GM18867 (cell line): ENCODE data around the gene AKT1.

Source experiments
- ATAC-seq: cut with Tn5 transposase; IDR thresholded peaks from one replicate; pipeline ENCODE4 v1.9.1; 2021; ENCODE audit warnings: mild to moderate bottlenecking, moderate library complexity; ENCODE audit not compliant: unreplicated experiment

The AKT1 gene

DNA sequence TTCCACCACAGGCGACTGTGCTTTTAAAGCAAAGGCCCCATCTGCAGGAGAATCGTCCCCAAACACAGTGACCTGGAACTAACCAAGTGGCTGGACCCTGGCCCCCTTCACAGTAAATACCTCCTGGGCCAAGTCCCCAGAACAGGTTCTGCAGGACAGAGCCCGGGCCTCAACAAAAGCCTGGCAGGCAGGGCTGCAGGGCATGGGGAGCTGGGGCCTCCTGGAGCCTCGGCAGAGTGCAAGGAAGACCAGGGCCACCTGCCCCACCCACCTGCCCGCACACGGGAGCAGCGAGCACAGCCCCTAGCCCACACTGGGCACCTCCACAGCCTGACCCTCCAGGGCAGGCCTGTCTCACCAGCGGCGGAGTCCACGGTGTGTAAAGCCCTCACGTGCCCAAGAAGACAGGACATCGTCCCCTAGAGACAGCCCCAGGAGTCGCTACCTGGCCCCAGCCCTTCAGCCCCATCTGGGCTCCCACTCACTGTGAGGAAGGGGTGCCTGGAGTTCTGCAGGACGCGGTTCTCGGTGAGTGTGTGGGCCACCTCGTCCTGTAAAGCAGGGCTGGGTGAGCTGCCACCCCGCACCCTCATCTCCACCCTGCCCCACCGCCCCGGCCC lies 21.0 kb downstream of the AKT1 start:
- ATAC-seq: no peak

DNA sequence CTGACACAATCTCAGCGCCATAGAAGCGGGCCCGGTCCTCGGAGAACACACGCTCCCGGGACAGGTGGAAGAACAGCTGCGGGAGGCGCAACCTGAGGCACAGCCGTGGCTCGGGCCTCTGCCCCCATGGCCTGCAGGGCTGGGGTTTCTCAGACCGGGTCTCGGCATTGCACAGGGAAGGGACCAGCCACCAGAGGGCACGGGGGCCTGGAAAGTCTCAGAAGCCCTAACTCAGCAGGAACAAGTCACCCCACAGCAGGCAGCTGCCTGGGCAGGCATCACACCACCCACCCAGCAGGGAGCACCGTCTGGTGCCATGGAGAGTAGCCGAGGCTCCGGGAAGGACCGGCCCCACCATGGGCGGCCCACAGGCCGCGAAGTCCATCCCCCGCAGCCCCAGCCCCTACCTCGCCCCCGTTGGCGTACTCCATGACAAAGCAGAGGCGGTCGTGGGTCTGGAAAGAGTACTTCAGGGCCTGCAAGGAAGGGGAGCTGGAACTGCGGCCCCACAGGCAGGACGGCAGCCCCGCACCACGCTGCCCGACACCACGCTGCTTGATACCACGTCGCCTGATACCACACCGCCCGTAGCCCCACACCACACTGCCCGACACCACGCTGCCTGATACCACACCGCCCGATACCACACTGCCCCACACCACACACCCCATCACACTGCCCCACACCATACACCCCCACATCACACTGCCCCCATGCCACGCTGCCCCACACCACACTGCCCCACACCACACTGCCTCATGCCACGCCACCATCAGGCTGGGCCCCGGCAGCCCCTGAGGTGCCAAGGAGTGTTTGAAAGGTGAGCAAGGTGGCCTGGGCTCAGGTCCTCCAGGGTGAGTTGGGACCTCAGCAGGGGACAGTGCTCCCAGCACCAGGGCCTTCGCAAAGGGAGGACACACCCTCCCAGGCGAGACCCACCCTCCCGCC lies 21.8 kb downstream of the AKT1 start:
- ATAC-seq: no peak

DNA sequence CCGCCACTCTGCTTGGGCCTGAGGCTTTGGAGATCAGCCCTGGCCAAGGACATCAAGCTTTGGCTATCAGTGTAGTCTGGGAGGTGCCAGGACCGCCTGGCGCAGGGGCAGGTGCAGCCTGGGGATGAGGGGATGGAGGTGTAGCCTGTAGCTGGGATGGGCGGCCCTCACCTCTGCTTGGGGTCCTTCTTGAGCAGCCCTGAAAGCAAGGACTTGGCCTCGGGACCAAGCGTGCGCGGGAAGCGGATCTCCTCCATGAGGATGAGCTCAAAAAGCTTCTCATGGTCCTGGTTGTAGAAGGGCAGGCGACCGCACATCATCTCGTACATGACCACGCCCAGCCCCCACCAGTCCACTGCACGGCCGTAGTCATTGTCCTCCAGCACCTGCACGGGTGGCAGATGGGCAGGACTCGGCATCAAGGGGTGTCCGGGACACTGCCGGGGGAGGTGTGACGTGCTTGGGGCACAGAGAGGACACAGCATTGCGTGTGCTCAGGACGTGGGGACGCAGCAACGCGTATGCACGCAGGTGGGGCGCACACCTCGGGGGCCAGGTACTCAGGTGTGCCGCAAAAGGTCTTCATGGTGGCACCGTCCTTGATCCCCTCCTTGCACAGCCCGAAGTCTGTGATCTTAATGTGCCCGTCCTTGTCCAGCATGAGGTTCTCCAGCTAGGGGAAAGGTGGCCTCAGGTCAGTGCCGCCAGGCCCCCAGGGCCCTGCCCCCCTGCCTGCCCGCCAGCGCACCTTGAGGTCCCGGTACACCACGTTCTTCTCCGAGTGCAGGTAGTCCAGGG lies 22.6 kb downstream of the AKT1 start:
- no peak for ATAC-seq

DNA sequence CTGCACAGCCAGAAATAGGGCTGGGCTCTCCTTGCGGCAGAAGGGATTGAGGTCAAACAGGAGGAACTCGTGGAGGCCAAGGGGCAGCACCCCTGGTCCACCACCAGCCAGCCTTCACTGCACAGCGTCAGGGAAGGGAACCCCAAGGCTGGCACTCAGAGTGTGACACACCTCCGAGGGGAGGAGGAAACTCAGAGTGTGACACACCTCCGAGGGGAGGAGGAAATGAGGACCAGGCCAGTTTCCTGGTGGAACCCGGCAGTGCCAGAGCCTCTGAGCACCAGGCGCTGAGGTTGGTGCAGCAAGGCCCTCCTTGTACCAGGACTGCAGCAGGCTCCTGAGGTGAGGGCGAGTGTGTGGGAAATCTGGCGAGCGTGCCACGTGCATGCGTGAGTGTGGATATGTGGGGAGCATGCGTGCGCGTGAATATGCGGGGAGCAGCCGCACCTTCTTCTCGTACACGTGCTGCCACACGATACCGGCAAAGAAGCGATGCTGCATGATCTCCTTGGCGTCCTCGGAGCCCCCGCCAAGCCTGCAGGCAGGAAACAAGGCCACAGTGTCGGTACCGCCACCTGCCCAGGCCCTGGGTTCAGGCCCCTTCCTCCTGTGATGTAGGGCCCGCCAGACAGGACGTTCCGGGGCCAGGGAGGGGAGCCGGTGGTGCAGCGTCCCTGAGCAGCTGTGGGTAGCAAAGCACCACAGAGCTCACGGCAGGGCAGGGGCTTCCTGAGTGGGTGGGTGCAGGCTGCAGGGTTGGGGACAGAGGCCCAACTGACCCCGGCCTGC lies 23.4 kb downstream of the AKT1 start:
- ATAC-seq: no peak

DNA sequence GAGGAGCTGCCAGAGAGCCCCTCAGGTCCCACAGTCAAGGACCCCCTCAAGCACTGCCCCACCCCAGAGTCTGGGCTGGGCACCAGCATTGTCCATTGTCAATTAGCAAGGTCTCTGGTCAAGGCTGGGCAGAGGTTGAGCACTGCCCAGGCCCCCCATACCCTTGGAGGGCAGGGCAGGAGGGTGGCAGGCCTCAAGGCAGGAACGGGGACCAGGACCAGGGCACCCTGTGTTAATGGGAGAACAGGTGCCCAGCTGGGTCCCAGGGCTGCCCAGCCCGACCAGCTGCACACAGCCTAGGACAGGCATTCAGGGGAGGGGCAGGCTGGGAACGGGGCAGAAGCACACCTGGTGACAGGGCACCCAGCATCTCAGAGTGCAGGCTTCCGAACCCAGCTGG lies 24.2 kb downstream of the AKT1 start:
- ATAC-seq: no peak

DNA sequence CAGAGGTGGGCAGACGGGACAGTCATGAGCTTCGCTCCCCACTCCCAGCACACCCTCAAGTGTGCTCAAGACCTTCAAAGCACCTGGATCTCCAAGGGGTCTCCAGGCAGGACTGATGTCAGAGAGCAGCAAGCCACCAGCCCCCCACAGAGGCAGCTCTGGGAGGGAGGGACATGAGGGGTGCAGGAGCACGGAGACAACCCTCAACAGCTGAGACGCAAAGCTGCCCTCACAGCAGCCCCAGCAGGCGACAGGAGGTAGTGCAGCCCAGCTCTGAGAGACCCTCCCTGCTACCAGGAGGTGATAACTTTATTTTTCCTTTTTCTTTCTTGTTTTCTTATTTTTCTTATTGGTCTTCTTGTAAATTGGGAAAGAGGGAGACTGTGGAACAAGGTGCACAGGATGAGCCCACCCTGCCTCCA lies 24.7 kb downstream of the AKT1 start:
- ATAC-seq: no peak

DNA sequence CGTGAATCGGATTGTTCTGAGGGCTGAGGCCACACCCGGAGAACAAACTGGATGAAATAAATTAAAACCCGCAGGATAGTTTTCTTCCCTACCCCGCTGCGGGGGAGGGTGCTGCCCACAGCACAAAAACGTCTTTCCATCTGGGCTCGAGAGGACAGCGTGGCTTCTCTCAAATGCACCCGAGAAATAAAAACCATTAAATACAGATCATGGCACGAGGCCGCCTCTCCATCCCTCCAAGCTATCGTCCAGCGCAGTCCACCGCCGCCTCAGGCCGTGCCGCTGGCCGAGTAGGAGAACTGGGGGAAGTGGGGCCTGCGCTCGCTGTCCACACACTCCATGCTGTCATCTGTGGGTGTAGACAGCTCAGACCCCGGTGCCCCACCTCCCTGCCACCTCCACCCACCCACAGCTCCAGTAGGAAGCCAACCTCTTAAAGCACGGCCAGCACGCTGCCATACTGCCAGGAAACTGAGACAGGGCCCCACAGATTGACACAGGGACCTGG lies 25.4 kb downstream of the AKT1 start:
- no peak for ATAC-seq

DNA sequence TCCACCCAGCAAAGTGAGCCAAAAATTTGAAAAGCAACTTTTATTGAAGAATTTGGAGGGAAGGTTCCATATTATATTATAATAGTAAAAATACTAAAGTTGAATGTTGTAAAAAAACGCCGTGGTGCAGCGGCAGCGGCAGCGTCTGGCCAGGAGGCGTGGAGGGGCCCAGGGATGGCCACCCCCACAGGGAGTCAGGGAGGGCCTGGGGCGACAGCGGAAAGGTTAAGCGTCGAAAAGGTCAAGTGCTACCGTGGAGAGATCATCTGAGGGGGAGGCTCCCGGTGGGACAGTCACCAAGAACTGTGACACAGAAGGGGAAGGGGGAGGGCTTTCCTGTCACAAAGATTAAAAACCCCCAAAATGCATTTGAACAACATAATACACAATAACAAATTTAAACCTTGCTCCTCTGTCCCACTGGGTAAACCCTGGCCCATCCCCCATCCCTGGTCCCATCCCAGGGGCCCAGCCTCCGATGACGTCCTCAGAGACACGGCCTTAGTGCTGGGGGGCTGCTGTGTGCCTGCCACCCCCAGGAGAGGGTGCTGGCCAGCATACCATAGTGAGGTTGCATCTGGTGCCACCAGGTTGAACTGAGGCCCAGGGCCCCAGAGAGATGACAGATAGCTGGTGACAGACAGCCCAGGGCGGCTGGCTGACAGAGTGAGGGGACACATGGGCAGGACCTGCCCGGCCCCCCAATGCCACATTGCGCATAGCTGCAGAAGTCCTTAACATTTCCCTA lies 26.1 kb downstream of the AKT1 start:
- no peak for ATAC-seq

DNA sequence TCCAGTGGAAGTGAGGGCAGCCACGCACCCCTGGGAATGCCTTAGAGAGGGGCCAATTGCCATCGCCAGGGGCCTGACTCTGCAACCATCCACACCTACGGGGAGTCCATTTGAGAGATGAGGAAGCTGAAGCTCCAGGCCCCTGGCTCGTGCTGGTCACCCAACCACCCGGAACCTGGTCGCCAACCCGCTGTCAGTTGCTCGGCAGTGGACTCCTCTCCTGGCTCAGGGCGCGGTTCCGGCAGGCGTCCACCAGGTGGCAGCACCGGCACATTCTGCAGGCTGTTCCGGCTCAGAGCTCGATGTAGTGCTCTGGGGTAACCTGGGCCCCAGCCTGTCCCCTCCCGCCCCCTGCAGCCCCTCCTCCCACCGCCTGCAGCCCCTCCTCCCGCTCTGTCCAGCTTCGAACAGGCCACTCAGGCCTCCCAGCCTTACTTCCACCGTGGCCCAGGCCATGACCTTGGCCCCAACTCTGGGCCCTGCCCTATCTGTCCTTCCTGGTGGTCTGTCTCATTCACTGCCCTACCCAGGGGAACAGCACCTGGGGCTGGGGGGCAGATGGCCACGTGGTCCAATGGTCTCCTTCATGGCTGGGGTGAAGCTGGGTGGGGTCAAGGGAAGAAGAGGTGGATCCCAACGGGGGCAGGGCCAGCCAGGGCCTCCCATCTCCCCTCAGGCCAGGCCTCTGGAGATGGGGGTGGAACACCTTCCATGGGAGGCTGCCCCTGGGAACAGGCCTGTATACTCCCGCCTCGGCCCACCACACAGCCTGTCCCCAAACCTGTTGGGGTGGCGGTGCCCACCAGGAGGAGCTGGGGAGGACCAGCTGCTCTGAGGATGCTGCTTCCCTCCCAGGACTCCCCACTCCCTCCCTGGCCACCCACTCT lies 26.9 kb downstream of the AKT1 start:
- ATAC-seq: peak; percentile 71

DNA sequence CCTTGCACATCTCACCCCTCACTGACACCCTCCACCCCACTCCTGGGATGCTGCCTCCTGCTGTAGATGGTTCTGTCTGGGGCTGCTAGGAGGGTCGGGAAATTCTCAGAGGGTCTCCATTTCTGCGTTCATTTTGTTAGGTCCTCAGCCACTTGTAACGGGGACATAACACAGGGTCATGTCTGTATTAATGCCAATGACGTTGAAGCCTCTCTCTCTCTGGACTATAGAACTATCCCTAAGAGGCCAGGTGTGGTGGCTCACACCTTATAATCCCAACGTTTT lies 28.0 kb downstream of the AKT1 start:
- no peak for ATAC-seq

DNA sequence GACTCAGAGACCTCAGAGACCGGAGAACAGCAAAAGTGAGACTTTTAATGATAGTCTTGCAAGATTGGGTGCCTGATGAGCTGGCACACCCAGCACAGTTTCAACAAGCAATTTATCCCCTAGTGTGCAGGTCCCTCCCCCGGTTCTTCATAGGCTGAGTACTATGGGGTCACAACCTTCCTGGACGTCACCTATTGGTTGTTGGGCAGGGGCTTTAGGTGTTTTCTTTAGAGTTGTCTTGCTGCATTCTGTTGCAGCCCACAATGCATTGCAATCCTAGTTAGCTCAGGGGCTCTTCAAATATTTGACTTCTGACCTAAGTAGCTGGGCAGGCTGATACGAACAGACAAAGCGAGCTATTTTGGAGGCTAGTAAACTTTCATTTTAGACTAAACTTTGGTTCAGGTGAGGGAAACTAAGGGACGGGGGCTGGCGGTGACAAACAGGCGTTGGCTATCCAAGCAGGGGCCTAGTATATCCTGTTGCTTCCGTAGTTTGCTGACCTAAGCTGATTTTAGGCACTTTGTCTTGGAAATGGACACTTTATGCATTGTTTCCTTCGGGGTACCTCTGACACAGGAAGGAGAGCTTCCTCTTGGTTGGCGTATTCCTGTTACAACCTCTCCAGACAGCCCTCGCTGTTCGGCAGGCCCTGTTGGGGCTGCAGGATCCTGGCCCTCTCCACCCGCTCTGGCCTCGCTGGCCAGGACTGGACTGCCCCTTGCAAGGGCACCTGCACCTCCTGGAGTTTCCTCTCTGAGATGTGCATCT lies 28.5 kb downstream of the AKT1 start:
- no peak for ATAC-seq

DNA sequence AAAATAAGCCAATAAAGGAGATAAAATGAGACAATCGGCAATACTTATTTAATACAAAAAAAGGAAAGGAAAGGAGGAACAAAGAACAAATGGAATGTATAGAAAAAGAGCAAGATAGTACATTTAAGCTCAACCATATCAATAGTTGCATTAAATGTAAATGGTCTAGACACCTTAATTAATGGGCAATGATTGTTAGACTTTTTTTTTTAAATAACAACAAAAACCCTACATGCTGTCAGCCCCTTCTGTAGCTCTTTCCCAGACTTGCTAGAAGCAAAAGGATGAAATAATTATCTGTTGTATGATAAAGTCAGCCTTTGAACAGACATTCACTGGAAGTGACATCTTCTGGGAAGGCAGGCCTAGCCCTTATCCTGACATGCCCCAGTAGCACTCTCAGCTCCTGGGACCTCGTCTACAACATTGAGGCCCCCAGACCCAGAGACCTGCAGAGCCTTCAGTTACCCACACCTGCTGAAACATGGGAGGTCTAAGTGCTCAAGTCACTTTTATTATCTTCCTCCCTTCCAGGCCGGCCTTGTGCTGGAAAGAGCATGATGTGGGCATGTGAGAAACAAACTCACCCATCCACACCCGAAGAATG lies 29.2 kb downstream of the AKT1 start:
- no peak for ATAC-seq

DNA sequence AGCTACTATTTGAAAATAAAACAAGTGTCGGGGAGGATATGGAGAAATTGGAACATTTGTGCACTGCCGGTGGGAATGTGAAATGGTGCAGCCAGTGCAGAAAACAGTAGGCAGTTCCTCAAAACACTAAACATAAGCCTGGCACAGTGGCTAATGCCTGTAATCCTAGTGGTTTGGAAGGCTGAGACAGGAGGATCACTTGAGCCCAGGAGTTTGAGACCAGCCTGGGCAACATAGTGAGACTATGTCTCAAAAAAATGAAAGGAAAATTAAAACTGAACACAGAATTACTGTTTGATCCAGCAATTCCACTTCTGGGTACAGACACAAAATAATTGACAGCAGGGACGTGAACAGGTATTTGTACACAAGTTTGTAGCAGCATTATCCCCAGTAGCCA lies 30.0 kb downstream of the AKT1 start:
- ATAC-seq: no peak

DNA sequence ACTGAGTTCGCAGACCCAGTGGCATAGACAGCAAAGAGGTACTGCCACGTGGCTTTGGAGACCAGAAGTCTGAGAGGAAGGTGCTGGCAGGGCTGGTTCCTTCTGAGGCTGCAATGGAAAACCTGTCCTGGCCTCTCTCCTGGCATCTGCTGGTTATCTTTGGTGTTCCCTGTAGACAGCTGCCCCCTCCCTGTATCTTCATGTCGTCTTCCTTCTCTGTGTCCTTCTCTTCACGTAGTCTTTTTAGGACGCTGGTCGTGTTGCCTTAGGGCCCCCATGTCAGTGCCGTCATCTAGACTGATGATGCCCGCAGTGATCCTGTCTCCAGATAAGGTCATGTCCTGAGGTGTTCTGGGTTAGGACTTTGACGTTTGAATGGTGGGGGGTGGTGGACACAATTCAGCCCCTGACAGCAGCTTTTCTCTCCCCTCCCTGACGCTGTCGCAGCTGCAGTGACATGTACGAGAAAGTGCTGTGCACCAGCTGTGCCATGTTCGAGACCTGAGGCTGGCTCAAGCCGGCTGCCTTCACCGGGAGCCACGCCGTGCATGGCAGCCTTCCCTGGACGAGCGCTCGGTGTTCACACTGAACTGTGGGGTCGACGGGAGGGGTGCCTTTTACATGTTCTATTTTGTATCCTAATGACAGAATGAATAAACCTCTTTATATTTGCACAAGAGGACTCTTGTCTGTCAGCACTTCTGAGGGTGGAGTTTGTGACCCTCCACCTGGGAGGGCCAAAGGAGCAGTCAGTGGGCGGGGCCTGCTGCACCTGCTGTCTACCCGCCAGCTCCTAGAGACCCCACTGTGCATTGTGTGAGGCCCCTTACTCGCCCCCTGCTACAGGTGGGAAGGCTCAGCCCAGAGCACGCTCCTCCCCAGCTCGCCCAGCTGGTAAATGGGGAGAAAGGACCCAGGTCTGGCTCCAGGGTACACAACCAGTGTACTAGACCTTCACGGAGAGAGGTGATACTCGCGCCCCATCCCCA lies 36.3 kb downstream of the AKT1 start:
- no peak for ATAC-seq

DNA sequence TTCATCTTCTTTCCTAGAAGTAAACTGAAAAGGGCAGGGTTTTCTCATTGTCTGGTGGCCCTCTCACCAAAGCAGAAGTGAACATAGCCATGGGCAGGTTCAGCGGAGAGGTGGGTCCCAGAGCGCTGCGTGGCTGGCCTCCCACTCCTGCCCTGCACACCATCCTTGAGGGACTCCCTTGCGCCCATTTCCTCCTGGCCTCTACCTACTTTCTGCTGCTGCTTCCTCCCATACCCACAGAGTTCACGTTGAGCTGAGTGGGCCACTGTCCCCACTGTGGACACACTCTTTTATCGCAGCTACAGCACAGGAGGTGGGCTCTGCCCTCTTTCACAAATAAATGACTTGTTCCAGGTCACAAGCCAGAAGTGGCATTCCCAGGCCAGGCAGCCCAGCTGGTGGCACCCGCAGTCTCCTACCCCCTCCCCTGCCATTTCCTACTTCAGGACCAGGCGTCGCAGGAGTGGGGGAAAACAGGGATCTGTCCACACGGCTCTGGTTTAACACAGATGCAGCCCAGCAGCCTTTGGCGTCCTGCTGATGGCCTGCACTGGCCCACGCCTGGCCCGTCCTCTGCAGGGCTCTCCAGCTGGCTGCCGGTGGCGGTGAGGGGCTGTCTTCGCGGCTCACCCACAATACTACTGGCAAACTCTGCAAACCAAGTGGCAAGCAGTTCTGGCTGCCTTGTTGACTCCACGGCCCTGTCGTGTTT lies 37.7 kb downstream of the AKT1 start:
- no peak for ATAC-seq

DNA sequence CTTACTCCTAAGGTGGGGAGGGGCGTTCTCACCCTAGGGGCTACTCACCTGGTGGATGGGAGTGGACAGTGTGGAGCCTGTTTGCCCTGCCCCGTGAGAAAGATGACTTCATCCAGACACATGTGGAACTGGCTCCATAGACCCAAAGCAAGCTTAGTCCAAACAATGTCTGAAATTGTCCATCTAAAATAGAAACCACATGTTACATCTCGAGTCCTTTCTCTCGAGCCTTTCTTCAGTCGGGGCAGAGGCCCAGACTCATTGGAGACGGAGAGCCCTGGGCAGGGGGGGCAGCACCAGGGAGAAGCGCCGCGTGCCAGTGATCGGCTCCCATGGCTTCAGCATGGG lies 38.3 kb downstream of the AKT1 start:
- ATAC-seq: no peak
